Right atrium auricular region (tissue), 2 donors: ENCODE data around the gene HOXD13. TPM values are rescaled to one million over a fixed set of nuclear protein-coding genes. Genes with fewer than 3 reads are reported as not detected.

ENCODE experiments used
- DNase-seq: peaks from one replicate; pipeline ENCODE4 v3.0.0-alpha.2; 2019; ENCODE audit warnings: low spot score
- H3K27ac ChIP-seq, 2 donors: fragments of 200-600 bp; sonication (generic); 1 replicate in 1 of 2; 2 replicates in 1 of 2; pipeline ENCODE4 v1.5.1; 2016 to 2019
- H3K27me3 ChIP-seq, 2 donors: fragments of 200-600 bp; sonication (generic); one replicate each; pipeline versions ENCODE4 v1.5.1 to v1.6.0; 2017 to 2019
- H3K36me3 ChIP-seq: fragments of 200-600 bp; sonication (generic); one replicate; pipeline ENCODE4 v1.5.1; 2016
- H3K4me1 ChIP-seq, 2 donors: fragments of 200-600 bp; sonication (generic); one replicate each; pipeline versions ENCODE4 v1.5.1 to v1.6.0; 2017 to 2019
- H3K4me3 ChIP-seq, 2 donors: fragments of 200-600 bp; sonication (generic); 1 replicate in 1 of 2; 2 replicates in 1 of 2; pipeline ENCODE4 v1.5.1; 2017 to 2019; ENCODE audit warnings: mild to moderate bottlenecking in 1 of 2, moderate library complexity in 1 of 2
- H3K9me3 ChIP-seq, 2 donors: fragments of 200-600 bp; sonication (generic); one replicate each; pipeline ENCODE4 v1.5.1; 2019
- total RNA-seq, 2 donors: library from RNA; depleted of rRNA; stranded (reverse); fragments of >200 nt; gene quantifications; one replicate each; pipeline ENCODE4 v1.1.0, GENCODE V29; 2016
- TF ChIP-seq, protein P1 (sequence below), 2 donors: fragments of 200-600 bp; sonication (generic); IDR thresholded peaks; one replicate each; pipeline ENCODE4 v1.5.1; 2019; ENCODE audit warnings: antibody characterized with exemption in 2 of 2

The HOXD13 gene
- total RNA-seq, 2 donors from 2014 or later, result not detected

GRCh38 chr2:176082824-176083751 lies 9.4 kb upstream of the HOXD13 start:
- no peak for DNase-seq
- Histone ChIP-seq H3K36me3 (no peaks in the 10 kb centered on the region), H3K4me1 (peaks cover 0 to 49% of the 10 kb centered on the region in 2 donors), H3K9me3 (no peaks in the 10 kb centered on the region), H3K4me3 (no peak overlapping the region), H3K27me3 (peaks cover 65 to 88% of the 10 kb centered on the region in 2 donors), H3K27ac (no peak overlapping the region)
- TF ChIP-seq, protein P1, sequence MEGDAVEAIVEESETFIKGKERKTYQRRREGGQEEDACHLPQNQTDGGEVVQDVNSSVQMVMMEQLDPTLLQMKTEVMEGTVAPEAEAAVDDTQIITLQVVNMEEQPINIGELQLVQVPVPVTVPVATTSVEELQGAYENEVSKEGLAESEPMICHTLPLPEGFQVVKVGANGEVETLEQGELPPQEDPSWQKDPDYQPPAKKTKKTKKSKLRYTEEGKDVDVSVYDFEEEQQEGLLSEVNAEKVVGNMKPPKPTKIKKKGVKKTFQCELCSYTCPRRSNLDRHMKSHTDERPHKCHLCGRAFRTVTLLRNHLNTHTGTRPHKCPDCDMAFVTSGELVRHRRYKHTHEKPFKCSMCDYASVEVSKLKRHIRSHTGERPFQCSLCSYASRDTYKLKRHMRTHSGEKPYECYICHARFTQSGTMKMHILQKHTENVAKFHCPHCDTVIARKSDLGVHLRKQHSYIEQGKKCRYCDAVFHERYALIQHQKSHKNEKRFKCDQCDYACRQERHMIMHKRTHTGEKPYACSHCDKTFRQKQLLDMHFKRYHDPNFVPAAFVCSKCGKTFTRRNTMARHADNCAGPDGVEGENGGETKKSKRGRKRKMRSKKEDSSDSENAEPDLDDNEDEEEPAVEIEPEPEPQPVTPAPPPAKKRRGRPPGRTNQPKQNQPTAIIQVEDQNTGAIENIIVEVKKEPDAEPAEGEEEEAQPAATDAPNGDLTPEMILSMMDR (IDR thresholded peaks at IDR 0.05), result no peak

- H3K36me3 ChIP-seq, result no peaks in the 10 kb centered on the region
- H3K27ac ChIP-seq, result no peak within 1 kb of the TSS
- H3K4me1 ChIP-seq, result peaks cover 0 to 54% of the 10 kb centered on the region in 2 donors
- TF ChIP-seq, protein P1 (IDR thresholded peaks at IDR 0.05), result no peak
- DNase-seq, result no peak
- H3K27me3 ChIP-seq, result peaks cover 58 to 85% of the 10 kb centered on the region in 2 donors
- H3K9me3 ChIP-seq, result no peaks in the 10 kb centered on the region
- no peak within 1 kb of the TSS for H3K4me3 ChIP-seq
Measured at GRCh38 chr2:176083796-176084261, 8.7 kb upstream of the HOXD13 start, which contains the start of gene EVX2. TSS of gene EVX2 (minus strand) at chr2:176083962. CDS start at chr2:176083776, 186 bp downstream.

- no peak overlapping the region for H3K4me3 ChIP-seq
- no peaks in the 10 kb centered on the region for H3K9me3 ChIP-seq
- no peak for DNase-seq
- no peaks in the 10 kb centered on the region for H3K36me3 ChIP-seq
- no peak overlapping the region for H3K27ac ChIP-seq
- peaks cover 0 to 46% of the 10 kb centered on the region in 2 donors for H3K4me1 ChIP-seq
- TF ChIP-seq, protein P1 (IDR thresholded peaks at IDR 0.05), result no peak
- peaks cover 53 to 85% of the 10 kb centered on the region in 2 donors for H3K27me3 ChIP-seq
Measured at GRCh38 chr2:176084611-176085119, 7.9 kb upstream of the HOXD13 start.

DNA sequence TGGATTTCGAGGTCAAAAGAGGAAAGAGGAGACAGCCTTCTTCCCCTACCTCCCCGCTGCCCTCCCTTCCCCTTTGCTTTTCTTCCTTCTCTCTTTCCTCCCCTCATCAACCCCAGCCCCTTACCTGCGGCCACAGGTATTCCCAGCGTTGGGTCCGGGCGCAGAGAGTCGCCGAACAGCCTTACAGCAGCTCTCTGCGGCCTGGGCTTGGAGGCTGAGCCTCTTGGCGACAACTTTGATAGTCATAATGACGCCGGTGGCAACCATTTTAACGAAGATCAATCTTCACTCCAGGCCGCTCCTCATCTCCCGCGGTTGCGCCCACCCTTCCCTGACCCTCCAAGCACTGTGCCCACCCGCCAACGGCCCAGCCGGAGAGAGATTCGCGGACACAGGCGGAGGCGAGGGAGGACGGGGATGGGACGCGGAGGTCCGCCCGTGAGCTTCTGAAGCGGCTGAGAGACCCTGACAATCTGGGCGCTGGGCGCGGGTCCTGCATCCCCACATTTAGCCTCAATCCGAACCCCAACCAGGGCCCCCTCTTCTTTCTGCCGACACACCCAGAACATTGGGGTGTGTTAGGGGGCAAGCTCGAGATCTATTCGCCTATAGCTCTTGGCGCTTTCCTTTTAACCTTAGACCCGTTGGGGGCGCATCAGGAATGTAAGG lies 7.3 kb upstream of the HOXD13 start:
- Histone ChIP-seq H3K36me3 (no peaks in the 10 kb centered on the region), H3K4me1 (peaks cover 0 to 42% of the 10 kb centered on the region in 2 donors), H3K27ac (no peak overlapping the region), H3K27me3 (peaks cover 58 to 87% of the 10 kb centered on the region in 2 donors), H3K4me3 (no peak overlapping the region), H3K9me3 (no peaks in the 10 kb centered on the region)
- TF ChIP-seq, protein P1 (IDR thresholded peaks at IDR 0.05), result no peak
- no peak for DNase-seq

GRCh38 chr2:176085861-176086771 lies 6.4 kb upstream of the HOXD13 start:
- peaks cover 0 to 36% of the 10 kb centered on the region in 2 donors for H3K4me1 ChIP-seq
- H3K27ac ChIP-seq, result no peak overlapping the region
- H3K36me3 ChIP-seq, result no peaks in the 10 kb centered on the region
- DNase-seq, result no peak
- no peaks in the 10 kb centered on the region for H3K9me3 ChIP-seq
- H3K27me3 ChIP-seq, result peaks cover 56 to 83% of the 10 kb centered on the region in 2 donors
- TF ChIP-seq, protein P1 (IDR thresholded peaks at IDR 0.05), result peak in 1 of 2 donors; percentile 67
- H3K4me3 ChIP-seq, result no peak overlapping the region
